SKM-1 (cell line): ENCODE data around the gene RPS27L.
"Not testable (repeated sequence)": the region's sequence is repeated elsewhere in the genome, so short reads cannot be mapped to it uniquely, and the experiment has no call there.

ENCODE experiments used
- DNase-seq: peaks from one replicate; lab custom pipeline; 2025; ENCODE audit not compliant: unreplicated experiment; lab: John Stamatoyannopoulos, UW

The RPS27L gene

DNA sequence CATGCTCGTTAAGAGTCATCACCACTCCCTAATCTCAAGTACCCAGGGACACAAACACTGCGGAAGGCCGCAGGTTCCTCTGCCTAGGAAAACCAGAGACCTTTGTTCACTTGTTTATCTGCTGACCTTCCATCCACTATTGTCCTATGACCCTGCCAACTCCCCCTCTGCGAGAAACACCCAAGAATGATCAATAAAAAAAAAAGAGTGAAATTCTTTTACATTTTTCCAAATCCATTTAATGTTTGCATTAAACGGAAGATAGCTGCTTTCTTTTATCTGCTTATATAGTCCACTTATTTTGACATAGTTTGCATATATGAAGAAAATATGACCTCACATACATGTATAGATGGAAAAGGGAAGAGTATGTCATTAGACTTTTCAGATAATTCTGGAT lies 57.7 kb downstream of the RPS27L start:
- DNase-seq = not testable (repeated sequence)

DNA sequence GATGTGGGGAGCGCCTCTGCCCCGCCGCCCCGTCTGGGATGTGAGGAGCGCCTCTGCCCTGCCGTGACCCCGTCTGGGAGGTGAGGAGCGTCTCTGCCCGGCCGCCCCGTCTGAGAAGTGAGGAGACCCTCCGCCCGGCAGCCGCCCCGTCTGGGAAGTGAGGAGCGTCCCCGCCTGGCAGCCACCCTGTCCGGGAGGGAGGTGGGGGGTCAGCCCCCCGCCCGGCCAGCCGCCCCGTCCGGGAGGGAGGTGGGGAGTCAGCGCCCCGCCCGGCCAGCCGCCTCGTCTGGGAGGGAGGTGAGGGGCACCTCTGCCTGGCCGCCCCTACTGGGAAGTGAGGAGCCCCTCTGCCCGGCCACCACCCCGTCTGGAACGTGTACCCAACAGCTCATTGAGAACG lies 58.4 kb downstream of the RPS27L start:
- not testable (repeated sequence) for DNase-seq
